SK-N-SH (cell line): Measurements from ENCODE around the gene SYNJ2.

Experiments used
- CTCF ChIP-seq: fragments of 200-600 bp; sonication (generic); IDR thresholded peaks from 2 replicates; pipeline ENCODE4 v1.6.1; 2017; ENCODE audit warnings: antibody characterized with exemption, mild to moderate bottlenecking, moderate library complexity
- EP300 ChIP-seq, 2 experiments: IDR thresholded peaks; 2 replicates each; pipeline versions ENCODE4 v1.4.0 to v1.6.1; 2012; ENCODE audit warnings: borderline replicate concordance in 1 of 2, low read depth in 1 of 2, low read length in 1 of 2
- GABPA ChIP-seq: IDR thresholded peaks from 2 replicates; pipeline ENCODE4 v1.4.0; 2012; ENCODE audit warnings: low read depth, mild to moderate bottlenecking
- JUND ChIP-seq: IDR thresholded peaks from 2 replicates; pipeline ENCODE4 v1.4.0; 2012
- MXI1 ChIP-seq: IDR thresholded peaks from 2 replicates; pipeline ENCODE4 v1.6.1; 2012; ENCODE audit warnings: mild to moderate bottlenecking, low read depth, low read length, improper control_type of control experiment
- RAD21 ChIP-seq: IDR thresholded peaks from 2 replicates; pipeline ENCODE4 v1.6.1; 2012; ENCODE audit warnings: mild to moderate bottlenecking, low read length
- REST ChIP-seq: IDR thresholded peaks from 2 replicates; pipeline ENCODE4 v1.6.1; 2012; ENCODE audit warnings: mild to moderate bottlenecking, low read depth, low read length, moderate library complexity
- TCF12 ChIP-seq: IDR thresholded peaks from 2 replicates; pipeline ENCODE4 v1.4.0; 2012
- USF1 ChIP-seq: IDR thresholded peaks from 2 replicates; pipeline ENCODE4 v1.4.0; 2012; ENCODE audit warnings: low read depth, borderline replicate concordance
- ZBTB33 ChIP-seq: IDR thresholded peaks from 2 replicates; pipeline ENCODE4 v1.4.0; 2012; ENCODE audit warnings: low read depth, borderline replicate concordance
- TF ChIP-seq, protein P1 (sequence below): fragments of 150-350 bp; IDR thresholded peaks from 2 replicates; pipeline ENCODE4 v1.6.1; 2017; ENCODE audit warnings: antibody characterized with exemption, low read length, low read depth, borderline replicate concordance

DNA sequence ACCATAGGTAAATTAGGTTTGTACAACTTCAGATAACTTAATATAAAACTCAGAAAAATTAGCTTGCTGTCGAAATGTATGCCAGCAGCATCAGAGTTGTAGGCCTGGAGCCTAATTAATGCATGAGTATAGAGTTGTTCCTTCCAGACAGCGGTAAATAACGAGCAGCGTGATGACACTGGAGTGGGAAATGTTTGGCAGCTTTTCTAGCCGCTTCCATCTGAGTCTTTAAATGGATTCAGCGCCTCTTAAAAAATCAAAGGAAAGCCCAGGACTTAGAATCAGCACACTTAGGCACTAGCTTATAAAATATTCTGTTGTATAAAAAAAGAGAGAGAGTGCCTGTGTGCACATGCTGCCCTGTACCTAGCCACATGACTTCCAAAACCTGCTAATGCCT is 43.7 kb upstream of the SYNJ2 start:
- no peak for TF ChIP-seq EP300 (IDR thresholded peaks at IDR 0.05; ENCODE audit: borderline replicate concordance in 1 of 2, low read depth in 1 of 2, low read length in 1 of 2)
- no peak for TF ChIP-seq RAD21
- no peak for TF ChIP-seq MXI1
- TF ChIP-seq CTCF: no peak
- TF ChIP-seq, protein P1, sequence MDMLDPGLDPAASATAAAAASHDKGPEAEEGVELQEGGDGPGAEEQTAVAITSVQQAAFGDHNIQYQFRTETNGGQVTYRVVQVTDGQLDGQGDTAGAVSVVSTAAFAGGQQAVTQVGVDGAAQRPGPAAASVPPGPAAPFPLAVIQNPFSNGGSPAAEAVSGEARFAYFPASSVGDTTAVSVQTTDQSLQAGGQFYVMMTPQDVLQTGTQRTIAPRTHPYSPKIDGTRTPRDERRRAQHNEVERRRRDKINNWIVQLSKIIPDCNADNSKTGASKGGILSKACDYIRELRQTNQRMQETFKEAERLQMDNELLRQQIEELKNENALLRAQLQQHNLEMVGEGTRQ: no peak
- TF ChIP-seq TCF12: no peak
- no peak for TF ChIP-seq JUND
- no peak for TF ChIP-seq USF1
- TF ChIP-seq GABPA: no peak
- TF ChIP-seq REST: no peak
- TF ChIP-seq ZBTB33: no peak
